GM23338 (cell line): ENCODE data around the gene SMIM14. TPM values are rescaled to one million over a fixed set of nuclear protein-coding genes. Genes with fewer than 3 reads are reported as not detected.

ENCODE experiments used
- ATAC-seq: fragments of 200-7000 bp; cut with Tn5 transposase; 3 replicates; pipeline ENCODE4 v1.9.1; 2020
- DNase-seq: peaks from one replicate; pipeline ENCODE4 v3.0.0-alpha.2; 2015; ENCODE audit warnings: low spot score
- H2AFZ ChIP-seq: fragments of 200-600 bp; sonication (generic); 2 replicates; pipeline ENCODE4 v1.8.0; 2016; ENCODE audit warnings: antibody characterized with exemption, mild to moderate bottlenecking, moderate library complexity
- H3F3A ChIP-seq: fragments of 200-600 bp; sonication (generic); replicated peaks from 2 replicates; pipeline ENCODE4 v1.8.0; 2017; ENCODE audit warnings: antibody characterized with exemption, mixed run types, low read depth
- H3K27ac ChIP-seq: fragments of 200-600 bp; sonication (generic); 2 replicates; pipeline ENCODE4 v1.6.1; 2016; ENCODE audit warnings: low read depth
- H3K27me3 ChIP-seq: fragments of 200-600 bp; sonication (generic); 2 replicates; pipeline ENCODE4 v1.8.0; 2016; ENCODE audit warnings: mild to moderate bottlenecking, mixed run types, moderate library complexity; ENCODE audit not compliant: insufficient read depth
- H3K36me3 ChIP-seq: fragments of 200-600 bp; sonication (generic); 2 replicates; pipeline ENCODE4 v1.8.0; 2016; ENCODE audit warnings: mild to moderate bottlenecking; ENCODE audit not compliant: insufficient read depth
- H3K4me1 ChIP-seq: fragments of 200-600 bp; sonication (generic); 2 replicates; pipeline ENCODE4 v1.8.0; 2016; ENCODE audit warnings: mild to moderate bottlenecking, moderate library complexity; ENCODE audit not compliant: insufficient read depth
- H3K4me2 ChIP-seq: fragments of 200-600 bp; sonication (generic); 2 replicates; pipeline ENCODE4 v1.7.1; 2017; ENCODE audit warnings: mixed run types
- H3K4me3 ChIP-seq: fragments of 200-600 bp; sonication (generic); 2 replicates; pipeline ENCODE4 v1.6.1; 2016; ENCODE audit warnings: mixed run types
- H3K79me2 ChIP-seq: fragments of 200-600 bp; sonication (generic); replicated peaks from 2 replicates; pipeline ENCODE4 v1.8.0; 2017; ENCODE audit warnings: mild to moderate bottlenecking; ENCODE audit not compliant: insufficient read depth
- H3K9me2 ChIP-seq: fragments of 200-600 bp; sonication (generic); 2 replicates; pipeline ENCODE4 v1.8.0; 2017; ENCODE audit not compliant: insufficient read depth
- H4K20me1 ChIP-seq: fragments of 200-600 bp; sonication (generic); replicated peaks from 2 replicates; pipeline ENCODE4 v1.8.0; 2017; ENCODE audit warnings: mild to moderate bottlenecking; ENCODE audit not compliant: insufficient read depth
- H3K27ac Mint-ChIP-seq: 2 replicates; pipeline ENCODE4 v1.8.0; 2020; ENCODE audit warnings: inconsistent platforms, mild to moderate bottlenecking, moderate library complexity, mixed read lengths
- H3K27me3 Mint-ChIP-seq: 3 replicates; pipeline ENCODE4 v1.8.0; 2022; ENCODE audit warnings: low read depth, mild to moderate bottlenecking, moderate library complexity, mixed read lengths, inconsistent platforms; ENCODE audit not compliant: insufficient read depth, poor library complexity
- H3K36me3 Mint-ChIP-seq: 3 replicates; pipeline ENCODE4 v1.8.0; 2021; ENCODE audit warnings: low read depth, mild to moderate bottlenecking, inconsistent platforms, moderate library complexity, mixed read lengths
- H3K4me1 Mint-ChIP-seq: 3 replicates; pipeline ENCODE4 v1.8.0; 2020; ENCODE audit warnings: mild to moderate bottlenecking, inconsistent platforms, mixed read lengths
- H3K4me3 Mint-ChIP-seq: 3 replicates; pipeline ENCODE4 v1.8.0; 2021; ENCODE audit warnings: moderate library complexity, mild to moderate bottlenecking, inconsistent platforms, mixed read lengths
- H3K9me3 Mint-ChIP-seq: 3 replicates; pipeline ENCODE4 v1.8.0; 2020; ENCODE audit warnings: moderate library complexity, mild to moderate bottlenecking, inconsistent platforms, mixed read lengths
- CREB1 ChIP-seq: fragments of 250-450 bp; sonication (Bioruptor Pico); IDR thresholded peaks from 2 replicates; pipeline ENCODE4 v1.5.0; 2020; ENCODE audit warnings: low read depth, mild to moderate bottlenecking, moderate library complexity
- EZH2 ChIP-seq: fragments of 200-600 bp; sonication (generic); IDR thresholded peaks from one replicate; pipeline ENCODE4 v1.8.0; 2017; ENCODE audit warnings: antibody characterized with exemption, mild to moderate bottlenecking, low read depth; ENCODE audit not compliant: unreplicated experiment
- EZH2phosphoT487 ChIP-seq: fragments of 200-600 bp; sonication (generic); IDR thresholded peaks from one replicate; pipeline ENCODE4 v1.8.1; 2018; ENCODE audit warnings: antibody characterized with exemption; ENCODE audit not compliant: unreplicated experiment
- JUNB ChIP-seq: IDR thresholded peaks from one replicate; pipeline ENCODE4 v1.6.1; 2016; ENCODE audit warnings: antibody characterized with exemption; ENCODE audit not compliant: unreplicated experiment
- NANOG ChIP-seq: IDR thresholded peaks from 2 replicates; pipeline ENCODE4 v1.6.1; 2016; ENCODE audit warnings: antibody characterized with exemption, borderline replicate concordance
- POLR2AphosphoS5 ChIP-seq: IDR thresholded peaks from 2 replicates; pipeline ENCODE4 v1.6.1; 2016; ENCODE audit warnings: antibody characterized with exemption, low read depth
- STAT1 ChIP-seq: IDR thresholded peaks from one replicate; pipeline ENCODE4 v1.6.1; 2016; ENCODE audit warnings: antibody characterized with exemption; ENCODE audit not compliant: unreplicated experiment
- ZNF114 ChIP-seq: fragments of 250-450 bp; sonication (Bioruptor Pico); IDR thresholded peaks from 2 replicates; pipeline ENCODE4 v1.5.0; 2020; ENCODE audit warnings: mild to moderate bottlenecking, moderate library complexity
- ZNF331 ChIP-seq: fragments of 250-450 bp; sonication (Bioruptor Pico); IDR thresholded peaks from 2 replicates; pipeline ENCODE4 v1.5.0; 2020; ENCODE audit warnings: low read depth, mild to moderate bottlenecking, moderate library complexity
- polyA plus RNA-seq: library from polyadenylated mRNA; unstranded; fragments of >200 nt; fragmentation: Nextera tagmentation; extraction: Ambion mirVana; gene quantifications from 2 replicates; pipeline ENCODE4 v1.2.1, GENCODE V29; 2016
- total RNA-seq: library from RNA; depleted of rRNA; stranded (reverse); fragments of >200 nt; shearing (Covaris generic); gene quantifications from 2 replicates; pipeline ENCODE4 v1.2.3, GENCODE V29; 2014
- TF ChIP-seq, protein P1 (sequence below): IDR thresholded peaks from 2 replicates; pipeline ENCODE4 v1.6.1; 2016; ENCODE audit warnings: antibody characterized with exemption
- TF ChIP-seq, protein P2 (sequence below): IDR thresholded peaks from one replicate; pipeline ENCODE4 v1.6.1; 2018; ENCODE audit warnings: antibody characterized with exemption; ENCODE audit not compliant: unreplicated experiment
- TF ChIP-seq, protein P3 (sequence below): fragments of 250-450 bp; sonication (Bioruptor Pico); IDR thresholded peaks from 2 replicates; pipeline ENCODE4 v1.5.0; 2020; ENCODE audit warnings: mild to moderate bottlenecking, moderate library complexity
- TF ChIP-seq, protein P4 (sequence below), 2 experiments: fragments of 200-600 bp in 1 of 2; sonication (generic) in 1 of 2; conservative IDR thresholded peaks; 2 replicates each; pipeline versions ENCODE4 v1.5.1 to v1.6.1; 2016 to 2017; ENCODE audit warnings: antibody characterized with exemption in 2 of 2, low read depth in 2 of 2, mild to moderate bottlenecking in 2 of 2, moderate library complexity in 1 of 2

SMIM14 gene
- total and polyA plus RNA-seq, 2 experiments from 2014 or later = 29.0 to 52.6 TPM

DNA sequence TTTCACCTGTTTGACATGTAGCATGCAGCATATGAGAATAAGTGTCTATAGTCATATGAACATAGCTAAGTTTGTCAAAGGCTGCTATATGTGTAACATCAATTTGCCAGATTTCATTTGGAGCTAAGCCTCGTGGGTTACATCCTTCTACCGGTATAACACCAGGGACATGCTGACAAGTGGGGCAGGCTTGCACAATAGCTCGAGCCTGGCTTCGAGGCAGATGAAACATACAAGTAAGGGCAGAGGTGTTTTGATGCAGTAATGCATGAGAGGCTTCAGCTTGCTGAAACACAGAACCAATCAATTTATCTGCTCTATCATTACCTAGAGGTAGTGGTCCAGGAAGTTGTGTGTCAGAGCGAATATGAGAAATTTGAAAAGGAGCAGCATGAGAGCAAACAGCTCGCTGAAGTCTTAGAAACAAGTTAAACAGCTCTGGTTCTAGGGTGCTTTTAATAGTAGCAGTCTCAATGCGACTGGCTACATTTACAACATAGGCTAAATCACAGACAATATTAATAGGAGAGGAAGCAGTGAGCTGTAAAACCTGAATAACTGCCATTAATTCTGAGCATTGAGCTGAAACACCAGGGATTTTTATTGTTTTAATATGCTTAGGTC is 96.6 kb downstream of the SMIM14 start:
- Histone ChIP-seq H3K9me2 (no peaks in the 10 kb centered on the region), H3K4me3 (no peak overlapping the region), H3K79me2 (no peaks in the 10 kb centered on the region), H3K27ac (no peak overlapping the region), H3K27me3 (no peaks in the 10 kb centered on the region), H3F3A (no peaks in the 10 kb centered on the region), H4K20me1 (no peaks in the 10 kb centered on the region; the same call in 1 of the 2 replicates), H3K4me2 (no peak overlapping the region), H3K4me1 (peaks cover 21% of the 10 kb centered on the region), H2AFZ (no peak overlapping the region), H3K36me3 (no peaks in the 10 kb centered on the region)
- TF ChIP-seq, protein P1, sequence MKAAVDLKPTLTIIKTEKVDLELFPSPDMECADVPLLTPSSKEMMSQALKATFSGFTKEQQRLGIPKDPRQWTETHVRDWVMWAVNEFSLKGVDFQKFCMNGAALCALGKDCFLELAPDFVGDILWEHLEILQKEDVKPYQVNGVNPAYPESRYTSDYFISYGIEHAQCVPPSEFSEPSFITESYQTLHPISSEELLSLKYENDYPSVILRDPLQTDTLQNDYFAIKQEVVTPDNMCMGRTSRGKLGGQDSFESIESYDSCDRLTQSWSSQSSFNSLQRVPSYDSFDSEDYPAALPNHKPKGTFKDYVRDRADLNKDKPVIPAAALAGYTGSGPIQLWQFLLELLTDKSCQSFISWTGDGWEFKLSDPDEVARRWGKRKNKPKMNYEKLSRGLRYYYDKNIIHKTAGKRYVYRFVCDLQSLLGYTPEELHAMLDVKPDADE = no peak
- TF ChIP-seq, protein P2, sequence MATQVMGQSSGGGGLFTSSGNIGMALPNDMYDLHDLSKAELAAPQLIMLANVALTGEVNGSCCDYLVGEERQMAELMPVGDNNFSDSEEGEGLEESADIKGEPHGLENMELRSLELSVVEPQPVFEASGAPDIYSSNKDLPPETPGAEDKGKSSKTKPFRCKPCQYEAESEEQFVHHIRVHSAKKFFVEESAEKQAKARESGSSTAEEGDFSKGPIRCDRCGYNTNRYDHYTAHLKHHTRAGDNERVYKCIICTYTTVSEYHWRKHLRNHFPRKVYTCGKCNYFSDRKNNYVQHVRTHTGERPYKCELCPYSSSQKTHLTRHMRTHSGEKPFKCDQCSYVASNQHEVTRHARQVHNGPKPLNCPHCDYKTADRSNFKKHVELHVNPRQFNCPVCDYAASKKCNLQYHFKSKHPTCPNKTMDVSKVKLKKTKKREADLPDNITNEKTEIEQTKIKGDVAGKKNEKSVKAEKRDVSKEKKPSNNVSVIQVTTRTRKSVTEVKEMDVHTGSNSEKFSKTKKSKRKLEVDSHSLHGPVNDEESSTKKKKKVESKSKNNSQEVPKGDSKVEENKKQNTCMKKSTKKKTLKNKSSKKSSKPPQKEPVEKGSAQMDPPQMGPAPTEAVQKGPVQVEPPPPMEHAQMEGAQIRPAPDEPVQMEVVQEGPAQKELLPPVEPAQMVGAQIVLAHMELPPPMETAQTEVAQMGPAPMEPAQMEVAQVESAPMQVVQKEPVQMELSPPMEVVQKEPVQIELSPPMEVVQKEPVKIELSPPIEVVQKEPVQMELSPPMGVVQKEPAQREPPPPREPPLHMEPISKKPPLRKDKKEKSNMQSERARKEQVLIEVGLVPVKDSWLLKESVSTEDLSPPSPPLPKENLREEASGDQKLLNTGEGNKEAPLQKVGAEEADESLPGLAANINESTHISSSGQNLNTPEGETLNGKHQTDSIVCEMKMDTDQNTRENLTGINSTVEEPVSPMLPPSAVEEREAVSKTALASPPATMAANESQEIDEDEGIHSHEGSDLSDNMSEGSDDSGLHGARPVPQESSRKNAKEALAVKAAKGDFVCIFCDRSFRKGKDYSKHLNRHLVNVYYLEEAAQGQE = no peak
- TF ChIP-seq, protein P3, sequence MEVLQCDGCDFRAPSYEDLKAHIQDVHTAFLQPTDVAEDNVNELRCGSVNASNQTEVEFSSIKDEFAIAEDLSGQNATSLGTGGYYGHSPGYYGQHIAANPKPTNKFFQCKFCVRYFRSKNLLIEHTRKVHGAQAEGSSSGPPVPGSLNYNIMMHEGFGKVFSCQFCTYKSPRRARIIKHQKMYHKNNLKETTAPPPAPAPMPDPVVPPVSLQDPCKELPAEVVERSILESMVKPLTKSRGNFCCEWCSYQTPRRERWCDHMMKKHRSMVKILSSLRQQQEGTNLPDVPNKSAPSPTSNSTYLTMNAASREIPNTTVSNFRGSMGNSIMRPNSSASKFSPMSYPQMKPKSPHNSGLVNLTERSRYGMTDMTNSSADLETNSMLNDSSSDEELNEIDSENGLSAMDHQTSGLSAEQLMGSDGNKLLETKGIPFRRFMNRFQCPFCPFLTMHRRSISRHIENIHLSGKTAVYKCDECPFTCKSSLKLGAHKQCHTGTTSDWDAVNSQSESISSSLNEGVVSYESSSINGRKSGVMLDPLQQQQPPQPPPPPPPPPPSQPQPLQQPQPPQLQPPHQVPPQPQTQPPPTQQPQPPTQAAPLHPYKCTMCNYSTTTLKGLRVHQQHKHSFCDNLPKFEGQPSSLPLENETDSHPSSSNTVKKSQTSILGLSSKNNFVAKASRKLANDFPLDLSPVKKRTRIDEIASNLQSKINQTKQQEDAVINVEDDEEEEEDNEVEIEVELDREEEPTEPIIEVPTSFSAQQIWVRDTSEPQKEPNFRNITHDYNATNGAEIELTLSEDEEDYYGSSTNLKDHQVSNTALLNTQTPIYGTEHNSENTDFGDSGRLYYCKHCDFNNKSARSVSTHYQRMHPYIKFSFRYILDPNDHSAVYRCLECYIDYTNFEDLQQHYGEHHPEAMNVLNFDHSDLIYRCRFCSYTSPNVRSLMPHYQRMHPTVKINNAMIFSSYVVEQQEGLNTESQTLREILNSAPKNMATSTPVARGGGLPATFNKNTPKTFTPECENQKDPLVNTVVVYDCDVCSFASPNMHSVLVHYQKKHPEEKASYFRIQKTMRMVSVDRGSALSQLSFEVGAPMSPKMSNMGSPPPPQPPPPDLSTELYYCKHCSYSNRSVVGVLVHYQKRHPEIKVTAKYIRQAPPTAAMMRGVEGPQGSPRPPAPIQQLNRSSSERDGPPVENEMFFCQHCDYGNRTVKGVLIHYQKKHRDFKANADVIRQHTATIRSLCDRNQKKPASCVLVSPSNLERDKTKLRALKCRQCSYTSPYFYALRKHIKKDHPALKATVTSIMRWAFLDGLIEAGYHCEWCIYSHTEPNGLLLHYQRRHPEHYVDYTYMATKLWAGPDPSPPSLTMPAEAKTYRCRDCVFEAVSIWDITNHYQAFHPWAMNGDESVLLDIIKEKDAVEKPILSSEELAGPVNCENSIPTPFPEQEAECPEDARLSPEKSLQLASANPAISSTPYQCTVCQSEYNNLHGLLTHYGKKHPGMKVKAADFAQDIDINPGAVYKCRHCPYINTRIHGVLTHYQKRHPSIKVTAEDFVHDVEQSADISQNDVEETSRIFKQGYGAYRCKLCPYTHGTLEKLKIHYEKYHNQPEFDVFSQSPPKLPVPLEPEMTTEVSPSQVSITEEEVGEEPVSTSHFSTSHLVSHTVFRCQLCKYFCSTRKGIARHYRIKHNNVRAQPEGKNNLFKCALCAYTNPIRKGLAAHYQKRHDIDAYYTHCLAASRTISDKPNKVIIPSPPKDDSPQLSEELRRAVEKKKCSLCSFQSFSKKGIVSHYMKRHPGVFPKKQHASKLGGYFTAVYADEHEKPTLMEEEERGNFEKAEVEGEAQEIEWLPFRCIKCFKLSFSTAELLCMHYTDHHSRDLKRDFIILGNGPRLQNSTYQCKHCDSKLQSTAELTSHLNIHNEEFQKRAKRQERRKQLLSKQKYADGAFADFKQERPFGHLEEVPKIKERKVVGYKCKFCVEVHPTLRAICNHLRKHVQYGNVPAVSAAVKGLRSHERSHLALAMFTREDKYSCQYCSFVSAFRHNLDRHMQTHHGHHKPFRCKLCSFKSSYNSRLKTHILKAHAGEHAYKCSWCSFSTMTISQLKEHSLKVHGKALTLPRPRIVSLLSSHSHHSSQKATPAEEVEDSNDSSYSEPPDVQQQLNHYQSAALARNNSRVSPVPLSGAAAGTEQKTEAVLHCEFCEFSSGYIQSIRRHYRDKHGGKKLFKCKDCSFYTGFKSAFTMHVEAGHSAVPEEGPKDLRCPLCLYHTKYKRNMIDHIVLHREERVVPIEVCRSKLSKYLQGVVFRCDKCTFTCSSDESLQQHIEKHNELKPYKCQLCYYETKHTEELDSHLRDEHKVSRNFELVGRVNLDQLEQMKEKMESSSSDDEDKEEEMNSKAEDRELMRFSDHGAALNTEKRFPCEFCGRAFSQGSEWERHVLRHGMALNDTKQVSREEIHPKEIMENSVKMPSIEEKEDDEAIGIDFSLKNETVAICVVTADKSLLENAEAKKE (CRISPR knock-in tag) = no peak
- TF ChIP-seq ZNF114 (CRISPR knock-in tag) (no peak), POLR2AphosphoS5 (no peak), EZH2 (no peak), STAT1 (no peak), ZNF331 (no peak), EZH2phosphoT487 (no peak), CREB1 (CRISPR knock-in tag) (no peak), NANOG (no peak), JUNB (no peak)
- TF ChIP-seq, protein P4, sequence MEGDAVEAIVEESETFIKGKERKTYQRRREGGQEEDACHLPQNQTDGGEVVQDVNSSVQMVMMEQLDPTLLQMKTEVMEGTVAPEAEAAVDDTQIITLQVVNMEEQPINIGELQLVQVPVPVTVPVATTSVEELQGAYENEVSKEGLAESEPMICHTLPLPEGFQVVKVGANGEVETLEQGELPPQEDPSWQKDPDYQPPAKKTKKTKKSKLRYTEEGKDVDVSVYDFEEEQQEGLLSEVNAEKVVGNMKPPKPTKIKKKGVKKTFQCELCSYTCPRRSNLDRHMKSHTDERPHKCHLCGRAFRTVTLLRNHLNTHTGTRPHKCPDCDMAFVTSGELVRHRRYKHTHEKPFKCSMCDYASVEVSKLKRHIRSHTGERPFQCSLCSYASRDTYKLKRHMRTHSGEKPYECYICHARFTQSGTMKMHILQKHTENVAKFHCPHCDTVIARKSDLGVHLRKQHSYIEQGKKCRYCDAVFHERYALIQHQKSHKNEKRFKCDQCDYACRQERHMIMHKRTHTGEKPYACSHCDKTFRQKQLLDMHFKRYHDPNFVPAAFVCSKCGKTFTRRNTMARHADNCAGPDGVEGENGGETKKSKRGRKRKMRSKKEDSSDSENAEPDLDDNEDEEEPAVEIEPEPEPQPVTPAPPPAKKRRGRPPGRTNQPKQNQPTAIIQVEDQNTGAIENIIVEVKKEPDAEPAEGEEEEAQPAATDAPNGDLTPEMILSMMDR (conservative IDR thresholded peaks at IDR 0.05; ENCODE audit: low read depth in 2 of 2) = no peak
- Mint-ChIP-seq H3K36me3 (no peaks in the 10 kb centered on the region), H3K9me3 (no peaks in the 10 kb centered on the region), H3K27me3 (peaks cover 2% of the 10 kb centered on the region), H3K4me3 (no peak overlapping the region), H3K27ac (no peak overlapping the region), H3K4me1 (peaks cover 31% of the 10 kb centered on the region)
- ATAC-seq (no peak), DNase-seq (no peak)
